GM23338 (cell line): ENCODE results near the gene LHX4. TPM values are rescaled to one million over a fixed set of nuclear protein-coding genes. Genes with fewer than 3 reads are reported as not detected.
A peak's percentile ranks its signal among the peaks of the same experiment; 100 is the strongest.

Experiments used
- ATAC-seq: fragments of 200-7000 bp; cut with Tn5 transposase; 3 replicates; pipeline ENCODE4 v1.9.1; 2020
- DNase-seq: peaks from one replicate; pipeline ENCODE4 v3.0.0-alpha.2; 2015; ENCODE audit warnings: low spot score
- H2AFZ ChIP-seq: fragments of 200-600 bp; sonication (generic); 2 replicates; pipeline ENCODE4 v1.8.0; 2016; ENCODE audit warnings: antibody characterized with exemption, mild to moderate bottlenecking, moderate library complexity
- H3F3A ChIP-seq: fragments of 200-600 bp; sonication (generic); replicated peaks from 2 replicates; pipeline ENCODE4 v1.8.0; 2017; ENCODE audit warnings: antibody characterized with exemption, mixed run types, low read depth
- H3K27ac ChIP-seq: fragments of 200-600 bp; sonication (generic); 2 replicates; pipeline ENCODE4 v1.6.1; 2016; ENCODE audit warnings: low read depth
- H3K27me3 ChIP-seq: fragments of 200-600 bp; sonication (generic); 2 replicates; pipeline ENCODE4 v1.8.0; 2016; ENCODE audit warnings: mild to moderate bottlenecking, mixed run types, moderate library complexity; ENCODE audit not compliant: insufficient read depth
- H3K36me3 ChIP-seq: fragments of 200-600 bp; sonication (generic); 2 replicates; pipeline ENCODE4 v1.8.0; 2016; ENCODE audit warnings: mild to moderate bottlenecking; ENCODE audit not compliant: insufficient read depth
- H3K4me1 ChIP-seq: fragments of 200-600 bp; sonication (generic); 2 replicates; pipeline ENCODE4 v1.8.0; 2016; ENCODE audit warnings: mild to moderate bottlenecking, moderate library complexity; ENCODE audit not compliant: insufficient read depth
- H3K4me2 ChIP-seq: fragments of 200-600 bp; sonication (generic); 2 replicates; pipeline ENCODE4 v1.7.1; 2017; ENCODE audit warnings: mixed run types
- H3K4me3 ChIP-seq: fragments of 200-600 bp; sonication (generic); 2 replicates; pipeline ENCODE4 v1.6.1; 2016; ENCODE audit warnings: mixed run types
- H3K79me2 ChIP-seq: fragments of 200-600 bp; sonication (generic); replicated peaks from 2 replicates; pipeline ENCODE4 v1.8.0; 2017; ENCODE audit warnings: mild to moderate bottlenecking; ENCODE audit not compliant: insufficient read depth
- H3K9me2 ChIP-seq: fragments of 200-600 bp; sonication (generic); 2 replicates; pipeline ENCODE4 v1.8.0; 2017; ENCODE audit not compliant: insufficient read depth
- H4K20me1 ChIP-seq: fragments of 200-600 bp; sonication (generic); replicated peaks from 2 replicates; pipeline ENCODE4 v1.8.0; 2017; ENCODE audit warnings: mild to moderate bottlenecking; ENCODE audit not compliant: insufficient read depth
- H3K27ac Mint-ChIP-seq: 2 replicates; pipeline ENCODE4 v1.8.0; 2020; ENCODE audit warnings: inconsistent platforms, mild to moderate bottlenecking, moderate library complexity, mixed read lengths
- H3K27me3 Mint-ChIP-seq: 3 replicates; pipeline ENCODE4 v1.8.0; 2022; ENCODE audit warnings: low read depth, mild to moderate bottlenecking, moderate library complexity, mixed read lengths, inconsistent platforms; ENCODE audit not compliant: insufficient read depth, poor library complexity
- H3K36me3 Mint-ChIP-seq: 3 replicates; pipeline ENCODE4 v1.8.0; 2021; ENCODE audit warnings: low read depth, mild to moderate bottlenecking, inconsistent platforms, moderate library complexity, mixed read lengths
- H3K4me1 Mint-ChIP-seq: 3 replicates; pipeline ENCODE4 v1.8.0; 2020; ENCODE audit warnings: mild to moderate bottlenecking, inconsistent platforms, mixed read lengths
- H3K4me3 Mint-ChIP-seq: 3 replicates; pipeline ENCODE4 v1.8.0; 2021; ENCODE audit warnings: moderate library complexity, mild to moderate bottlenecking, inconsistent platforms, mixed read lengths
- H3K9me3 Mint-ChIP-seq: 3 replicates; pipeline ENCODE4 v1.8.0; 2020; ENCODE audit warnings: moderate library complexity, mild to moderate bottlenecking, inconsistent platforms, mixed read lengths
- EZH2 ChIP-seq: fragments of 200-600 bp; sonication (generic); IDR thresholded peaks from one replicate; pipeline ENCODE4 v1.8.0; 2017; ENCODE audit warnings: antibody characterized with exemption, mild to moderate bottlenecking, low read depth; ENCODE audit not compliant: unreplicated experiment
- REST ChIP-seq: IDR thresholded peaks from one replicate; pipeline ENCODE4 v1.6.1; 2018; ENCODE audit warnings: antibody characterized with exemption; ENCODE audit not compliant: unreplicated experiment
- STAT1 ChIP-seq: IDR thresholded peaks from one replicate; pipeline ENCODE4 v1.6.1; 2016; ENCODE audit warnings: antibody characterized with exemption; ENCODE audit not compliant: unreplicated experiment
- polyA plus RNA-seq: library from polyadenylated mRNA; unstranded; fragments of >200 nt; fragmentation: Nextera tagmentation; extraction: Ambion mirVana; gene quantifications from 2 replicates; pipeline ENCODE4 v1.2.1, GENCODE V29; 2016
- total RNA-seq: library from RNA; depleted of rRNA; stranded (reverse); fragments of >200 nt; shearing (Covaris generic); gene quantifications from 2 replicates; pipeline ENCODE4 v1.2.3, GENCODE V29; 2014

Gene LHX4
- total and polyA plus RNA-seq, 2 experiments from 2014 or later: 1.4 to 2.5 TPM

GRCh38 chr1:180228648-180229482, 1.2 kb upstream of the LHX4 start:
- no peaks in the 10 kb centered on the region for H3K36me3 ChIP-seq
- H3K4me3 ChIP-seq: peak overlapping the region; percentile 85
- 0 out of 2 replicates have a peak, but pooled peaks cover 4% of the 10 kb centered on the region for H3K79me2 ChIP-seq
- H2AFZ ChIP-seq: peak overlapping the region; percentile 84
- Mint-ChIP-seq H3K36me3 (no peaks in the 10 kb centered on the region; the same call in 2 of the 3 replicates), H3K4me1 (peaks cover 38% of the 10 kb centered on the region), H3K27ac (no peak overlapping the region), H3K27me3 (peaks cover 65% of the 10 kb centered on the region), H3K9me3 (peaks cover 7% of the 10 kb centered on the region), H3K4me3 (peak overlapping the region; percentile 71)
- H3F3A ChIP-seq: peaks cover 27% of the 10 kb centered on the region
- H3K27me3 ChIP-seq: peaks cover 83% of the 10 kb centered on the region
- ATAC-seq: peak; percentile 2
- peak; percentile 55 for DNase-seq
- no peak for TF ChIP-seq STAT1
- TF ChIP-seq EZH2: peak; percentile 71
- peak overlapping the region; percentile 85 for H3K4me2 ChIP-seq
- H4K20me1 ChIP-seq: no peaks in the 10 kb centered on the region; the same call in 1 of the 2 replicates
- H3K9me2 ChIP-seq: no peaks in the 10 kb centered on the region
- H3K4me1 ChIP-seq: peaks cover 39% of the 10 kb centered on the region
- no peak overlapping the region for H3K27ac ChIP-seq

DNA sequence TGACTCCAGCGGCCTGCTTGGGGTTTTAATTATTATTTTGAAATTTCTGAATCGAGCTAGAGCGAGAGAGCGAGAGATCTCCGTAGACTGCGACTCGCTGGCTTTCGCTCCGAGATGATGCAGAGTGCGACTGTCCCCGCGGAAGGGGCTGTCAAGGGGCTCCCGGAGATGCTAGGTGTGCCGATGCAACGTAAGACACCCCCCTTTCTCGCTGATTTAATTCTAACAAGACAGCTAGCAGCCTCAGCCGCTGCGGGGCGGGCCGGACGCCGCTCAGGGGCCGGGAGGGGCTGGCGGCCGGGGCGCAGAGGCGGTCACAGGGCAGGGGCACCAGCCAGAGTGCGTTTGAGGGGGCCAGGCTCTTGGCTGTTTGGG, 339 bp downstream of the LHX4 start:
- Mint-ChIP-seq H3K4me1 (peaks cover 40% of the 10 kb centered on the region), H3K27ac (no peak overlapping the region), H3K9me3 (peaks cover 7% of the 10 kb centered on the region), H3K27me3 (peaks cover 80% of the 10 kb centered on the region), H3K36me3 (no peaks in the 10 kb centered on the region; the same call in 2 of the 3 replicates), H3K4me3 (peak overlapping the region; percentile 77)
- Histone ChIP-seq H2AFZ (peak overlapping the region; percentile 72), H3K9me2 (no peaks in the 10 kb centered on the region), H3K27me3 (peaks cover 92% of the 10 kb centered on the region), H3F3A (peaks cover 38% of the 10 kb centered on the region), H3K79me2 (0 out of 2 replicates have a peak, but pooled peaks cover 4% of the 10 kb centered on the region), H4K20me1 (no peaks in the 10 kb centered on the region; the same call in 1 of the 2 replicates), H3K4me3 (peak overlapping the region; percentile 85), H3K4me1 (peaks cover 43% of the 10 kb centered on the region), H3K27ac (no peak overlapping the region), H3K4me2 (peak overlapping the region; percentile 100), H3K36me3 (no peaks in the 10 kb centered on the region)
- ATAC-seq (peak; percentile 2), DNase-seq (peak; percentile 63)
- TF ChIP-seq REST: no peak
- peak; percentile 45 for TF ChIP-seq EZH2
